HG03025 (cell line): ENCODE results near the gene APBB2.
"Not testable (repeated sequence)": the region's sequence is repeated elsewhere in the genome, so short reads cannot be mapped to it uniquely, and the experiment has no call there.

Source experiments
- ATAC-seq: cut with Tn5 transposase; IDR thresholded peaks from one replicate; pipeline ENCODE4 v1.9.1; 2021; ENCODE audit warnings: mild to moderate bottlenecking, moderate library complexity; ENCODE audit not compliant: unreplicated experiment, low FRiP score

The APBB2 gene

GRCh38 chr4:40843696-40844095, 370.6 kb downstream of the APBB2 start:
- ATAC-seq, result no peak

- ATAC-seq, result no peak
Observed at GRCh38 chr4:40842725-40843423, 371.5 kb downstream of the APBB2 start.

- no peak for ATAC-seq
Observed at GRCh38 chr4:40842318-40842717, 372.0 kb downstream of the APBB2 start.

- ATAC-seq, result peak; percentile 67
Observed at GRCh38 chr4:40840985-40841571, 373.3 kb downstream of the APBB2 start.

- peak; percentile 33 for ATAC-seq
Observed at GRCh38 chr4:40840255-40840984, 373.9 kb downstream of the APBB2 start.

GRCh38 chr4:40838742-40839141, 375.6 kb downstream of the APBB2 start:
- ATAC-seq, result no peak

DNA sequence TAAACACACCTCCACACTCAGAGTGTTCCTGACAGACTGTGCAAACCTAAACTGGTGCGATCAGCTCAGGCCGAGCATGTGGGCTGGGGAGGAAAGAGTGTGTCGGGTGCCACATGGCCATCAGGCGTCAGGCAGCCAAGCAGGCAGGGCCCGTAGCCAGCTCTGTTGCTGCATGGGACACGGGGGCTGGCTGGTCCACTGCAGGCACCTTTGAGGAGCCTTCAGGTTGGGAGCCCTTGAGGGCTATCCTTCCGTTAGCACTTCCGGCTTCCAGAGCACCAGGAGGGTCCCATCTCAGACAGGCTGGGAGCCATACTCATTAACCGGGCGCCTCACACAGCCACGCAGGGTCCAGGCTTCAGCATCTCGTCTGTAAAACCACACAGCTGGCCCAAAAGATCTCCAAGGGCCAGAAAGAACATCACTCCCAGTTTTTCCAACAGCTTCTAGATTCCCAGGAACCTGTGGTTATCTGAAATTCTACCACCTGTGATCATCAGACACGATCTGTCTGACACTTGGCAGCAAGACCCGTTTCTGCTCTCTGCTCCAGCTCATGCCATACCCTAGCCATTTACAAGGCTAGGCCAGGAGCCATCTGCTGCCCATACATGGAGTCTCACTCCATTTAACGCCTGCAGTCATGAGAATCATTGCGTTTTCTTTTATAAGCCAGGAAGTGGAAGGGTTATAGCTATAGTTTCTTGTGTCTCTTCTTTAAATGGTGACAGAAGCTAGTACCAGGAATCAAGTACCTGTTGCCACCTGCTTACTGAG, 377.1 kb downstream of the APBB2 start:
- no peak for ATAC-seq

DNA sequence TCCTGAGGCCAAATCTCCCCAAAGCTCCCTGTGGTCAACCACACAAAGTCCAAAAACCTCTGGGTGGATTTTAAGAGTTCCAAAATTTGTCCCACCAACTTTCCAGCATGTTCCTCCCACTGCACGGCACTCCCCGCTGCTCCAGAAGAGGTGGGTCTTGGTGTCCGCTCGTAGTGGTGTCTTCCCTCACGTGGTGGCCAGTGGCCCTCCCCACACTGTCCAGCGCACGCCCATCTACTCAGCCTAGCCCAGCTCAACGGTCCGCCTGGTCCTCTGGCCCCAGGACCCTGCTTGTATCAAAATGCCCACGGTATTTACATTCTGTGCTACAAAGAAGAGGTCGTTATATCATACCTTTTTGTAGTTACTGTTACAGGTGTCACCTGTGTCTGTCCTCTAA, 381.1 kb downstream of the APBB2 start:
- no peak for ATAC-seq

GRCh38 chr4:40832175-40832574, 382.2 kb downstream of the APBB2 start:
- no peak for ATAC-seq

GRCh38 chr4:40831146-40831907, 383.0 kb downstream of the APBB2 start:
- ATAC-seq, result no peak

DNA sequence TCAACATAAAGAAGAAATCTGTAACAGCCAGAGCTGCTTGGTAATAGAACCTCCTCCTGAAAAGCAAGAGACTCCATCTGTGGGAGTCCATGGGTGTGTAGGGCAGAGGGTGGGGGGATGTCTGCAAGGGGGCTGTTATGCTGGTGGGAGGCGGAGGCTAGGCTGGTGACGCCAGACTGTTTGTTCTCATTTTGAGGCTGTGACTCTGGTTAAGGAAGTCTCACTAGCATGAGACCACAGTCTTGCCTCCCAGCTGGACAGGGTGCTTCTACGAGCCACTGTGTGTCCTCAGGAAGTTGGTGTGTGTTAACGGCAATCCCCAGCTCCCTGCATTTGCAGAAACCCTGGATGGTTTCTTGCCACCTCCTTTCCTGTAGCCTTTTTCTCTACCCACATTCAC, 384.8 kb downstream of the APBB2 start:
- no peak for ATAC-seq

- no peak for ATAC-seq
Observed at GRCh38 chr4:40828661-40829060, 385.7 kb downstream of the APBB2 start.

GRCh38 chr4:40827758-40828157, 386.6 kb downstream of the APBB2 start:
- no peak for ATAC-seq

- ATAC-seq, result no peak
Observed at GRCh38 chr4:40826821-40827220, 387.5 kb downstream of the APBB2 start.

DNA sequence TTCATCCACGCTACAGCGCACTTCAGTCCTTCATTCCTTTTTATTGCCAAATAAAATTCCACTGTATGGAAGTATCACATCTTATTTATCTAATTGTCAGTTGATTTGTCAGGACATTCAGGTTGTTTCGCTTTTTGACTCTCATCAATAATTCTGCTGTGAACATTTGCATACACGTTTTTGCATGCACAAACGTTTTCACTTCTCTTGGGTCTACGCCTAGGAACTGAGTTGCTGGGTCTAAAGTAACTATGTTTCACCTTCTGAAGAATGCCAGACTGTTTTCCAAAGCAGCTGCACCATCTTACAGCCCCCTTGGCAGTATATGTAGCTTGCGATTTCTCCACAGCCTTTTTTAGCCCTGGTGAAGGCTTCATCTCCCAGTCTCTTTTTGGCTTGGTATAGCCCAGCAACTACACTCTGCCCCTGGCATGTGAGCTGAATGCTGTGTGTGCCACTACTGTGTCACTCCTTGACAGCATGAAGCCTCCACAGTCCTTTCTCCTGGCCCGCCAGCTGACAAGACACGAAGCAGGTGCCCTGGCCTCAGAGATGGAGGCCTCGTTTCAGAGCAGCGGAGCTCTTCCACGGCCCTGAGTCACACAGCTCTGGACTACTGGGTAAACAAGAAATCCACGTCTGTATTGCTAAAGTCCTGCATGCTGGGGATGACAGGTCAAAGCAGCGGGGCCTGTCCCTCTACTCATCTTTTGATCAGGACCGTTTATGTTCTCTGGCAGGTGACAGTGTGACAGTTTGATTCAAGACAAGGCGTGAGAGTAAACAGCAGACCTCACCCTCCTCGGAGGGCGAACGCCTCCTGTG, 389.1 kb downstream of the APBB2 start:
- no peak for ATAC-seq

- no peak for ATAC-seq
Observed at GRCh38 chr4:40822420-40823166, 391.7 kb downstream of the APBB2 start.

DNA sequence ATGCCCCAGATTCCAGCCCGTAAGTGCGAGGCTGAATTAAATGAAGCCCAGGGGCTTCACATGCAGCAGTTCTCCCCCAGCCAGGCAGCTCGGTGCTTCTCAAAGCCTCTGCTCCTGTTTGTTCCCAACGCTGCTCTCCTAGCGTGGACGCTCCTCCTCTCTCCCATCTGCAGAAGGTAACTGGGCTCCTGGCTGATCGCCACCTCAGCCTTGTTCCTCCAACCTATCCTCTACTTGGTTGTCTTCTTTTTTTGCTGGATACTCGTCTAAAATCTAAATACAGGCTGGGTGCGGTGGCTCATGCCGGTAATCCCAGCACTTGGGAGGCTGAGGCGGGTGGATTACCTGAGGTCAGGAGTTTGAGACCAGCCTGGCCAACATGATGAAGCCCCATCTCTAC, 394.2 kb downstream of the APBB2 start:
- ATAC-seq, result no peak

DNA sequence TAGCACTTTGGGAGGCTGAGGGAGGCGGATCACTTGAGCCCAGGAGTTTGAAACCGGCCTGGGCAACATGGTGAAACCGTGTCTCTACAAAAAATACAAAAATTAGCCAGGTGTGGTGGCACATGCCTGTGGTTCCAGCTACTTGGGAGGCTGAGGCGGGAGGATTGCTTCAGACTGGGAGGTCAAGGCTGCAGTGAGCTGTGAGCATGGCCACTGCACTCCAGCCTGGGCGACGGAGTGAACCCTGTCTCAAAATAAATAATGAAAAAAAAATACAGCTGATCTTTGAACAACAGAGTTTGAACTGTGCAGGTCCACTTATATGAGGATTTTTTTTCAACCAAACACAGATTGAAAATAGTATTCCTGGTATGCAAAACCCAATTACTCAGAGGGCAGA, 397.2 kb downstream of the APBB2 start:
- not testable (repeated sequence) for ATAC-seq

DNA sequence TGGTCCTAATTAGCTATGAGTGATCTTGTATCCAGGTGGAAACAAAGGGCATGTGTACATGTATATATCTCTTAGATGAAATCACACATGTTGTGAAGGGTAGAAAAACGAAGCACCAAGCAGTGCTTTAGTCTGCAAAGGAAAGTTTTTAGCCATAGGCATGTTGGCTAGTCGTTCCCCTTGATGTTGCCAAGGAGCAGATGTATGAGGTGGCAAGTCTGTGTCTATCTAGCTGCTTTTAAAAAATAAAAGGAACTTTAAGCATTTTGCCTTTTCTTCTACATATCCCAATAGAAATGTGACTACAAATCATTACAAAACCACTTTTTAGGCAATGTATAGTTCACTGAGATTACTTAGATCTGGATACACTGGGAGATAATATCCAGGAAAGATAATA, 401.5 kb downstream of the APBB2 start:
- ATAC-seq, result no peak
